GM18951 (cell line): ENCODE results near the gene DMRTA2.

Experiments
- POLR2A ChIP-seq: IDR thresholded peaks from 4 replicates; pipeline ENCODE4 v1.6.1; 2011; ENCODE audit warnings: mild to moderate bottlenecking; ENCODE audit not compliant: insufficient read length, insufficient read depth; ENCODE audit errors: extremely low read depth
- in situ Hi-C: fragments of 300-500 bp; cut with MboI; formaldehyde crosslinking; loops from one replicate; pipeline ENCODE4 v1.12.0; 2022; ENCODE audit warnings: low sequenced_read_pairs, mixed read lengths, inconsistent platforms; ENCODE audit not compliant: unreplicated experiment

The DMRTA2 gene

DNA sequence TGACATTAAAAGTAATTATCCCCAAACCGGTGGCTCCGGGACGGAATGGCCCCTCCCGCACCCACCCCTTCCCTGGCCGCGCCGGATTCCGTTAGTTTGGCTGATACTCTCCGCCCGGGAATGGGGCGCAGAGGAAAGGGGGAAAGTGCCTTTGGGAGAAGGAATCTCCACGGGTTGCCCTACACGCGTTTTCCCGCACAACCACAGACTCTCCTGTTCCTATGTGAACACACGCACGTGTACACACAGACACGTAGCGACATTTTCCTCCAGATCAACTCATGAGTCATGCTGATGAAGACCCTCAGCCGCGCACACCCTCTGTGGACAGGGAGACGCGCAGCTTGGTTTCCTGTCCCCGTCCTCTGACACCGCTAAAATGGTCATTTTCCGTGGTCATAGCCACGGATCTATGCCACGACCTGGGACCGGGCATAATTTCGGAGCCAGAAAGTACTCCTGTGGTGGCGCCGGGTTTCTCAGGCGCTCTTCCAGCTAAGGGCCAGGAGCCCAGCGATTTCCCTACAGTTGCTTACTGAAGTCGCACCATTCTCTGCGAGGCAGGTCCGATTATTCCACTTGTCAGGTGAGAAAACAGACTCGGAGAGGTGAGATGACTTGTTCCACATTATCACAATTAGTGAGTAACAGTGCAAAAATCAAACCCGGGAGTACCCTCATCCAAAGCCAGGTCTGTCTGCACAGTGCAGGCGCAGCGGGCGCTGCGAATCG lies 4.0 kb upstream of the DMRTA2 start:
- no peak for TF ChIP-seq POLR2A
- in situ Hi-C loops: no loop called here

DNA sequence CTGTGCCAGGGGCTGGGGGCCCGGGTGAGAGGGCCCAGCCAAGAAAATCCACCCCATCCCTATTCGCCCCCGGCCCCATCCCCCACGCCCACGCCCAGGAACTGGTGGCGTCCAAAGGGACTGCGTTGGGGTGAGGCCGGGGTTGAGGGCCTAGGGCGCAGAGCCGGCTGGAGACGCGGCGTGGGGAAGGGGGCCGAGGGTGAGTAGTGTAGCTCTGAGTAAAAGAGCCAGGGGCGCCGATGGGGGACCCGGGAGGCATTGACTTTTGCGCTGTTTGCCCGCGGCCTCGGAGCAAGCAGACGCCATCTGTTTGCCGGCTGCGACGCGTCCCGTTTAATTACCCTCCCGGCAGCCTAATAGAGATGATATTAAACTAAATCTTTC lies 3.5 kb upstream of the DMRTA2 start:
- in situ Hi-C loops: no loop called here
- TF ChIP-seq POLR2A: no peak

DNA sequence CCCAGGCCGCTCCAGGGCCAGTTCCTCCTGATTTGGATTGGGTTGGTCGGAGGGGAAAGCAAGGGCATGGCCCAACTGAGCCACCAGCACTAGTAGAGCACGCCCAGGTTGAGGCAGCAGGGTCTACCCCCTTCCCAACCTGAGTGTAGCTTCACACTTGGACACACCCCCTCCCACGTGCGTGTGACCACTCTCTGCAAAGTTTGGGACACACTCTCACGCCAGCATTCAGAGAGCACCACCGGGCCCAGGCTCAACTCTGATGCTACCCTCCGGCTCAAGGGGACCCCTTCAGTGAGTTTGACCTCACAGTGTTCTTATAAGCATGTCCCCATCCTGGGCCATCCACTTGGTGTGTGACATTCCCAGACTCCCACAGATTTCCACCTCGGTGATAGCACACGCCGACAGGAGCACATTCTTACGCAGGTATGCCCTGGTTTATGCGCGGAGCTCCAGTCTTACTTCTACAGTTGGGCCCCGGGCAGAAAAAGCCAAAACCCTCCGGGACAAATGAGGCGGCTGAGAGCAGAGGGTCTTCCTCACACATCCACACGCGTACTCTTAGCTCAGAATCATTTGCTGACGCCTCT lies 3.0 kb upstream of the DMRTA2 start:
- in situ Hi-C loops: no loop called here
- TF ChIP-seq POLR2A: no peak

DNA sequence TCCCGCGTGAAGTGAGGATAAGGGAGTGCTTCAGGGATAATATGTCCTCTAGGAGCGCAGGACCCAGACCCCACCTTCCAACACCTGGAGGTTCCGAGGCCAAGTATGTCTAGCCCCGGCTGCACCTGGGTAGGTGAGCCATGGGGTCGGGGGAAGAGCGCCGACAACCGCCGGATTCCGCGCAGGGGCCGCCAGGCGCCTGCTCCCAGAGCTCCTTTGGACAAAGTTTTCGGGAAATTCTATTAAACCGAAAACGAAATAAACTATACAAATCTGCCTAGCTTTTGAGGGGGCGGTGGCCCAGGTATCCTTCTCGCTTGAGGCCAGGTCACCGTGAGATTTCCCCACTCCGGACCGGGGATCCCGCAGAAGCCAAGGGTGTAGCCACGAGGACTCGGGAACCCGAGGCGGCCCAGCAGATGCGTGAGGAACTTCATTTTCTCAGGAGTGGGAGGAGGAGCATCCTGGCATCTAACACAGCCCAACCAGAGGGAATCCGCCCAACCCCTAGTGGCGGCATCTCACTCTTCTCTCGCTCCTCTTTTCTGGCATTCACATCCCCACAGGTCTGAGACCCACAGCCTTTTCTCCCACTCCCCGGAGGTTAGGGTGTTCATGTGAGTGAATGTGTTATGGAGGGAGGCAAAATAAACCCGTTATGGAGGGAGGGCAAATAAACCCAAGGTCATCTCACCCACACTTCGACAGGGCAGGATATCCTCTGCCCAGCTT lies 2.3 kb upstream of the DMRTA2 start:
- in situ Hi-C loops: no loop called here
- TF ChIP-seq POLR2A: no peak

DNA sequence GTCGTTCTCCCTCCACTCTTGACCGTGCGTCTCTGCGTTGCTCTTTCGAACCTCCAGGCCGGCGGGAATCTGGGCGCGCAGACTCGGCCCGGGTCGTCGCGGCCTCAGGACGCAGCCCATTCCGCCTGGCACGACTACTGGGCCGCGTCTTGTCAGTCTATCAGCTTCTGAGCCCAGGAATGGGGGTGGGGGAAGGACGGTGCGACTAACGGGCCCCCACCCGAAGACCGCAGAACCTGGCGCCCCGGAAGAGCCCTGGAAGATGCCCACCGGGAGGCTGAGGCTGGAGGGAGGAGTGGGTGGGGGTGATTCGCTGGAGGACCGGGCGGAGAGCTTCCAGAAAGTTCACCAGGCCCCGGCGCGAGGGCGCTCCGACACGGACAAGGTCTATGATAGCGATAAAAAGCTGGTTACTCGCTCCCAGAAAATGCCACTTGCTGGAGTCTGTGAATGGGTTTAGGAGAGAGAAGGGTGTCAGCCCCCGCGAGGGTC lies 1.7 kb upstream of the DMRTA2 start:
- TF ChIP-seq POLR2A: no peak
- in situ Hi-C loops: no loop called here

GRCh38 chr1:50424045-50424883 lies 1.0 kb upstream of the DMRTA2 start:
- in situ Hi-C loops: no loop called here

DNA sequence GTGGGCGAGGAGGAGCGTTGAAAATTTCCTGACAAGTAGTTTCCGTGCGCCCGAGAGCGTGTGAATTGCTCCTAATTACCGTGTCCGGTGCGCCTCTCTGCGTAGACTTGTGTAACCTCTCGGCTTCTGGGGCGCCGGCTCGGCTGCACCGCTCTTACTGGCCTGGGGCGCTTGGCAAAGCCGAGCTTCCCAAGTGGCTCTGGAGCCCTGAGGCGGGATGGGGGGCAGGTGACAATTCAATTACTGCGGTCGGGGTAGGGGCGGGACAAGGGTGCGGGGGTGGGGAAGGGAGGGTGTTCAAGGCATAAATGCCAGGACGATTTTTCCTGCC lies 392 bp upstream of the DMRTA2 start:
- TF ChIP-seq POLR2A: no peak

More at GRCh38 chr1:50424045-50424883, 1.0 kb upstream of the DMRTA2 start:
- no peak for TF ChIP-seq POLR2A

DNA sequence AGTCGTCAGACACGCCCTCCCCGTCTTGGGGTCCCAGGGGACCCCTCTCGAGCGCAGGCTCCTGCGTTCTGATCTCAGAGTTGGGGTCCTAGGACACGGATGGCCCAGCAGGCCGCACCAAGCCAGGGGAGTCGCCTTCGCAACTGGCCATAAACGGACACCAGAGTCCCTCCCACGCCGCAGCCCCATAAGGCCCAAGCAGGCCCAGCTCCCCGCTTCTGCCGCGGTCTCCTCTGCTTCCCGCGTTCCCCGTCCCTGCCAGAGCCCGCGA lies 633 bp downstream of the DMRTA2 start:
- TF ChIP-seq POLR2A: no peak
- in situ Hi-C loops: no loop called here

More for the DNA sequence above, 392 bp upstream of the DMRTA2 start:
- in situ Hi-C loops: no loop called here

GRCh38 chr1:50421768-50422674 lies 1.2 kb downstream of the DMRTA2 start:
- TF ChIP-seq POLR2A: no peak
- in situ Hi-C loops: no loop called here

GRCh38 chr1:50421366-50421748 lies 1.9 kb downstream of the DMRTA2 start:
- in situ Hi-C loops: no loop called here
- no peak for TF ChIP-seq POLR2A

DNA sequence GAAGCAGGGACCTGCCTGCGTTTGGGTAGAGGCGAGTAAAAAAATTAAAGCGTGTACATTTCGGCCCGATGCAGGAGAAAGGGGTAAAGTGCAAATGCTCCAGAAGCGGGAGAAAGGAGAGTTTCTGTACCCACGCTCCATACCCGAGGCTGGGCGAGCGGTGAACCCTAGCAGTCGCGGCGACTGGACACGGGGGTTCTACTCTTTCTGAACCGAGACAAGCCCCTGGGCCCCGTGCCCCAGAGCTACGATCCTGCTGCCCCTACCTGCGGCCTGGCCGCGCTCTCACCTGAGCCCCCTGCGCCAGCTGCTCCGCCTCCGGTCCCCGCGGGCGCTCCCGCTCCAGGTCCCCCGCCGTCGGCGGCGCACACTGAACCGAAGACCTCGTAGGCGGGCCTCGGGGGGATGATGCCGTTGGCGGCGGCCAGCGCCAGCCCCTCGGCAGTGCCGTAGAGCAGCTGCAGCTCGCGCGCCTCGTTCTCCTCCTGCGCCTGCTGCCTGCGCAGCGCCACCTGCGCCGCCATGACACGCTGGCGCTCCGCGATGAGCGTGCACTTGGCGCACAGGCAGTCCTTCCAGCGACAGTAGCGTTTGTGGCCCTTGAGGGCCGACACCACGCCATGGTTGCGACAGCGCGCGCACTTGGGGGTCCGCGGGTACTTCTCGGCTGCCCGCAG lies 2.4 kb downstream of the DMRTA2 start:
- in situ Hi-C loops: no loop called here
- TF ChIP-seq POLR2A: no peak
